IPS-NIHi11 (cell line): ENCODE data around the gene MCL1.
"Not testable (repeated sequence)": the region's sequence is repeated elsewhere in the genome, so short reads cannot be mapped to it uniquely, and the experiment has no call there.

Source experiments
- DNase-seq: peaks from one replicate; pipeline ENCODE4 v3.0.0; 2012; ENCODE audit warnings: mixed read lengths, low spot score

Gene MCL1

GRCh38 chr1:150602372-150602771 lies 23.0 kb upstream of the MCL1 start:
- not testable (repeated sequence) for DNase-seq

GRCh38 chr1:150601540-150601939 lies 22.1 kb upstream of the MCL1 start:
- DNase-seq = no peak

- not testable (repeated sequence) for DNase-seq
Measured at GRCh38 chr1:150598346-150598745, 18.9 kb upstream of the MCL1 start.

GRCh38 chr1:150596976-150597375 lies 17.6 kb upstream of the MCL1 start:
- DNase-seq = no peak

GRCh38 chr1:150596095-150596892 lies 16.9 kb upstream of the MCL1 start:
- DNase-seq = no peak

GRCh38 chr1:150582371-150582770 lies 3.0 kb upstream of the MCL1 start:
- no peak for DNase-seq

GRCh38 chr1:150581962-150582361 lies 2.6 kb upstream of the MCL1 start:
- not testable (repeated sequence) for DNase-seq

GRCh38 chr1:150581437-150581836 lies 2.0 kb upstream of the MCL1 start:
- not testable (repeated sequence) for DNase-seq

GRCh38 chr1:150580966-150581365 lies 1.6 kb upstream of the MCL1 start:
- not testable (repeated sequence) for DNase-seq

- no peak for DNase-seq
Measured at GRCh38 chr1:150579945-150580642, 684 bp upstream of the MCL1 start.

GRCh38 chr1:150578272-150579109 lies 919 bp downstream of the MCL1 start:
- DNase-seq = no peak

GRCh38 chr1:150577557-150578271 lies 1.7 kb downstream of the MCL1 start:
- DNase-seq = no peak

- no peak for DNase-seq
Measured at GRCh38 chr1:150576794-150577556, 2.4 kb downstream of the MCL1 start.

- DNase-seq = no peak
Measured at GRCh38 chr1:150576367-150576711, 3.1 kb downstream of the MCL1 start.

GRCh38 chr1:150575518-150576366 lies 3.7 kb downstream of the MCL1 start:
- no peak for DNase-seq

- DNase-seq = no peak
Measured at GRCh38 chr1:150575072-150575489, 4.3 kb downstream of the MCL1 start.

GRCh38 chr1:150574260-150575071 lies 4.9 kb downstream of the MCL1 start:
- DNase-seq = no peak

- not testable (repeated sequence) for DNase-seq
Measured at GRCh38 chr1:150573648-150574071, 5.8 kb downstream of the MCL1 start.

GRCh38 chr1:150572918-150573647 lies 6.3 kb downstream of the MCL1 start:
- no peak for DNase-seq
